ENCODE results near the gene CPM.

The CPM gene

DNA sequence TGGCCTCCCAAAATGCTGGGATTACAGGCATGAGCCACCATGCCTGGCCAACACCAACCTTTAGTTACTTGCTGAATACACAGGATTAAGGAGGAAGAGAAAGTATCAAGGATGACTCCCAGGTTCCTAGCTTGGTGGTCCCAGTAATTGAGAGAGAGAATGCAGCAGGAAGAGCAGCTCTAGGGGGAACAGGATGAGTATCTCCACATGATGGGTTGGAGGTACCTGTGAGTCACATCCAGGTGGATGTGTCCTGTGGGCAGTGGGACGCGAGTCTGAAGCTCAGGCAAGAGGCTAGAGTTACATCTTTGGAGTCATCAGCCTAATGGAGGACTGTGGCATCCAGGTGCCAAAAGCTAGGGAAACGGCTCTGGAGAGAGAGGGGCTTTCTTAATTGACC, 77.9 kb downstream of the CPM start:
- DNase-seq (ENCODE audit: low spot score): no peak
- TF ChIP-seq, protein P1, sequence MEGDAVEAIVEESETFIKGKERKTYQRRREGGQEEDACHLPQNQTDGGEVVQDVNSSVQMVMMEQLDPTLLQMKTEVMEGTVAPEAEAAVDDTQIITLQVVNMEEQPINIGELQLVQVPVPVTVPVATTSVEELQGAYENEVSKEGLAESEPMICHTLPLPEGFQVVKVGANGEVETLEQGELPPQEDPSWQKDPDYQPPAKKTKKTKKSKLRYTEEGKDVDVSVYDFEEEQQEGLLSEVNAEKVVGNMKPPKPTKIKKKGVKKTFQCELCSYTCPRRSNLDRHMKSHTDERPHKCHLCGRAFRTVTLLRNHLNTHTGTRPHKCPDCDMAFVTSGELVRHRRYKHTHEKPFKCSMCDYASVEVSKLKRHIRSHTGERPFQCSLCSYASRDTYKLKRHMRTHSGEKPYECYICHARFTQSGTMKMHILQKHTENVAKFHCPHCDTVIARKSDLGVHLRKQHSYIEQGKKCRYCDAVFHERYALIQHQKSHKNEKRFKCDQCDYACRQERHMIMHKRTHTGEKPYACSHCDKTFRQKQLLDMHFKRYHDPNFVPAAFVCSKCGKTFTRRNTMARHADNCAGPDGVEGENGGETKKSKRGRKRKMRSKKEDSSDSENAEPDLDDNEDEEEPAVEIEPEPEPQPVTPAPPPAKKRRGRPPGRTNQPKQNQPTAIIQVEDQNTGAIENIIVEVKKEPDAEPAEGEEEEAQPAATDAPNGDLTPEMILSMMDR (IDR thresholded peaks at IDR 0.05; ENCODE audit: extremely low read depth, insufficient read depth, missing control alignments): no peak
- in situ Hi-C loops (cut with MboI; ENCODE audit: low pct_unique_long_range_greater_than_20kb, low sequenced_read_pairs, unreplicated experiment): loop anchor here (10.0 kb wide), 1 partner anchor 220 kb away; no protein-coding TSS in a partner anchor

DNA sequence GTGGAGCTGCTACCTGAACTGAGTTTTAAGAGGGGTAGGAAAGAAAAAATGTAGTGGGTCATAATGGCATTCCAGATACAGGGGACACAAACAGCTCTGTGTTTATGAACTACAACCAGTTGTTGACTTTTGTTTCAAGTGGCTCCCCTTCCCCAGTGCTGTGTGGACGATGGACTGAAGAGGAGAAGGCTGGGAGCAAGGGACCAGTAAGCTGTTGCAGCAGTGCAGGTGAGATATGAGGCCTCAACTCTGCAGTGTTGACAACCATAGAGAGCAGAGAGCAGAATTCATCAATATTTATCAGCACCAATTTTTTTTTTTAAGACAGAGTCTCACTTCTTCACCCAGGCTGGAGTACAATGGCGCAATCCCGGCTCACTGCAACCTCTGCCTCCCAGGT, 78.4 kb downstream of the CPM start:
- TF ChIP-seq, protein P1 (IDR thresholded peaks at IDR 0.05; ENCODE audit: extremely low read depth, insufficient read depth, missing control alignments): no peak
- DNase-seq (ENCODE audit: low spot score): no peak
- in situ Hi-C loops (cut with MboI; ENCODE audit: low pct_unique_long_range_greater_than_20kb, low sequenced_read_pairs, unreplicated experiment): loop anchor here (10.0 kb wide), 1 partner anchor 220 kb away; no protein-coding TSS in a partner anchor

DNA sequence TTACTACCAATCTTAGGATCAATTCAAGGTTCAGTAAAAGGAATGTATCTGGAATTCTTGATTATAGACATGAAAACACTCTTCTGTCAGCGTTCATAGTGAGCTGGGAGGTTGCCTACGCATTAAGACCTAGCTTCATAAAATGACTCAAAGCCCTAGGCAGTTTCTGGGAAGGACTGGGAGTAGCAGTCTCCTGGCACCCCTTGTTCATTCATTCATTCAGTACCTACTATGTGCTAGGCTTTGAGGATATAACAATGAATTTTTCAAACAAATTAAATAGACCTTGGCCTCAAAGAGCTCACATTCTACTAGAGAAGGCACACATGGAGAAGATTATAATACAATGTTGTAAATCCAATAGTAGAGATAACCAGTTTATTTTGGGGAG, 78.9 kb downstream of the CPM start:
- no peak for DNase-seq (ENCODE audit: low spot score)
- in situ Hi-C loops (cut with MboI; ENCODE audit: low pct_unique_long_range_greater_than_20kb, low sequenced_read_pairs, unreplicated experiment): loop anchor here (10.0 kb wide), 1 partner anchor 221 kb away; no protein-coding TSS in a partner anchor
- TF ChIP-seq, protein P1 (IDR thresholded peaks at IDR 0.05; ENCODE audit: extremely low read depth, insufficient read depth, missing control alignments): no peak

DNA sequence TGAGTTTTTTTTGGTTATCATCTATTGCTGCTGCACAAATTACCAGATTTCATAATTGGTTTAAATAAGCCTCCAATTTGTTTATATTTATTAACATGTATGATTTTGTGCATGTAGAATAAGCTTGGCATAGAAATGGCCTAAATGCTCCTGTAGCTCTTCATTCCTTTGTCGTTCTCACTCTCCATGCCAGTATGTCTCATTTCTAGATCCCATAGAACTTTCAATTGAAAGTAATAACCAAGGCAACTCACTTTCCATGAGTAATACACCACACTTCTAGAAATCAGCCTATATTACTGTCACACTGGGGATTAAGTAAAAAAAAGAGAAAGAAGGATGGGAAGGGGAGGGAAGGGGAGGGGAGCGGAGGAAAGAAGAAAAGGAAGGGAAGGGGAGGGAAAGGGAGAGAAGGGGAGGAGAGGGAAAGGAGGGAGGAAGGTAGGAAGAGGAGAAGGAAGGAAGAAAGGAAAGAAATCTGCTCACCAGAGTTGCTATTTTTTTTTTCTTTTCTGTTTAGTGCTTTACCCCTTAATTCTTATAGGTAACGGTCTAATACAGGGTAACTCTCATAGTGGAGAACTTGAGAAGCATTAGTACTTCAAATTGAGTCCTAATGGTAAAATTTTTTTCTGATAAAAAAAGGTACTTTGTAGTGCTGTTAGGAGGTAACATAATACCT, 79.4 kb downstream of the CPM start:
- TF ChIP-seq, protein P1 (IDR thresholded peaks at IDR 0.05; ENCODE audit: extremely low read depth, insufficient read depth, missing control alignments): no peak
- in situ Hi-C loops (cut with MboI; ENCODE audit: low pct_unique_long_range_greater_than_20kb, low sequenced_read_pairs, unreplicated experiment): loop anchor here (10.0 kb wide), 1 partner anchor 221 kb away; no protein-coding TSS in a partner anchor
- no peak for DNase-seq (ENCODE audit: low spot score)

DNA sequence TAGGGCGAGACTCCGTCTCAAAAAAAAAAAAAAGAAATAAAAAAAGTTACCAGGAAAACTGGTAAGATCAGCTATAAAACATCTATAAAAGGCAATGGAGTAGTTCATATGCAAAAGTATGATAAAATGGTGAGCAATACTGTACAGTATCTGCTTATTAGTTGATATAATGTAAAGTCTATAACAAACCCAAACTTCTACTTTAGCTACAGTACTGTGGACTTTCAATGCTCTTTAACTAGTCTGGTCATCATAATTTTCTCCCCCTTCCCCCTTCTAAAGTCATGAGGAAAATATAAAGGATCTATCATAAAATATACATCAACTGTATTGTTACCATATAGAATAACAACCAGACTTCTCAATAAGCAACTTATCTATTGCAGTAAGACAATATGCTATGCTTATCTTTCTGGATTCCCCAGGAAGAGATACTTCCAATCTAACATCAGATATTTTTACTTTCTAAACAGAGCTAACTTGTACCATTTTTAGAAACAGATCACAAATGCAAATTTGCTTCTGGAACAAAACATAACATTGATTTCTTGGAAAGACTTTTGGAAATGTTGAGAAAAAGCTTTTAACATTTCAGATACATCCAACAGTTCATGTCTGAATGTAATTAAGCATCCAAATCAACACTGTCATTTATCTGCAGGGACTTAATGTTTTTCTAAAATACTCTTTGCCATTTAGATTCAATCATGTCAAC, 81.2 kb downstream of the CPM start:
- DNase-seq (ENCODE audit: low spot score): no peak
- in situ Hi-C loops (cut with MboI; ENCODE audit: low pct_unique_long_range_greater_than_20kb, low sequenced_read_pairs, unreplicated experiment): loop anchor here (10.0 kb wide), 1 partner anchor 223 kb away; no protein-coding TSS in a partner anchor
- TF ChIP-seq, protein P1 (IDR thresholded peaks at IDR 0.05; ENCODE audit: extremely low read depth, insufficient read depth, missing control alignments): no peak

DNA sequence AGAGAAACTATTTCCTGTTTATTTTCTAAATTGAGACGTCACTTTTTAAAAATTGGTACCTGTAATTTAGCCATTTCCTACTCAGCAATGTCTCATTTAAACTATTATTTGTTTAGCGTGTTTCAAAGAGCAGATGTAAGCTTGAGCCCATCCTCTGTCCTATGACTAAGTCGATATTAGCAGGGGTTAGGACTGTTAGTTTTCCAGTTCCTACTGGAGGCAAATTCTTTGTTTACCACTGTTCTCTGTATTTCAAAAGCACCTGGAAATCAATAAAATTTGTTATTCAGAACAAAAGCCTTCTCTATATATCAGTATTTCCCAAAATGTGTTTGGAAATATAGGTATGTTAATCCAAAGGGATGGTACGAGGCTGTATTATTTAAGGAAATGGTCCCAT, 82.6 kb downstream of the CPM start:
- no peak for DNase-seq (ENCODE audit: low spot score)
- TF ChIP-seq, protein P1 (IDR thresholded peaks at IDR 0.05; ENCODE audit: extremely low read depth, insufficient read depth, missing control alignments): no peak
- in situ Hi-C loops (cut with MboI; ENCODE audit: low pct_unique_long_range_greater_than_20kb, low sequenced_read_pairs, unreplicated experiment): loop anchor here (10.0 kb wide), 1 partner anchor 224 kb away; no protein-coding TSS in a partner anchor
